Keratinocyte (primary cell): Measurements from ENCODE around the gene BLNK. TPM values are rescaled to one million over a fixed set of nuclear protein-coding genes. Genes with fewer than 3 reads are reported as not detected.

Source experiments
- DNase-seq: peaks from one replicate; pipeline ENCODE4 v3.0.0-alpha.2; 2011; ENCODE audit warnings: low read depth, missing footprints, low spot score
- FAIRE-seq: peaks from 2 replicates; lab custom pipeline; 2011; peaks lifted over from hg19 to GRCh38; lab: Jason Lieb, UNC
- H2AFZ ChIP-seq: 2 replicates; pipeline ENCODE4 v1.6.0; 2012; ENCODE audit warnings: low read length, control low read depth, inconsistent platforms; ENCODE audit not compliant: control insufficient read depth
- H3K27ac ChIP-seq: 2 replicates; pipeline ENCODE4 v1.5.1; 2011; ENCODE audit warnings: low read length; ENCODE audit not compliant: control insufficient read depth, insufficient read depth
- H3K27me3 ChIP-seq: 3 replicates; pipeline ENCODE4 v1.6.0; 2011; ENCODE audit warnings: low read length; ENCODE audit not compliant: control insufficient read depth, insufficient read depth; ENCODE audit errors: extremely low read depth
- H3K36me3 ChIP-seq, 2 experiments: 2 replicates in 1 of 2; 3 replicates in 1 of 2; pipeline ENCODE4 v1.5.1; 2011; ENCODE audit warnings: low read length in 2 of 2, mild to moderate bottlenecking in 1 of 2; ENCODE audit not compliant: control insufficient read depth in 2 of 2, insufficient read depth in 2 of 2; ENCODE audit errors: extremely low read depth in 1 of 2
- H3K4me1 ChIP-seq: 3 replicates; pipeline ENCODE4 v1.5.1; 2011; ENCODE audit warnings: low read length; ENCODE audit not compliant: control insufficient read depth, insufficient read depth; ENCODE audit errors: extremely low read depth
- H3K4me2 ChIP-seq: 3 replicates; pipeline ENCODE4 v1.6.0; 2011; ENCODE audit warnings: low read depth, low read length; ENCODE audit not compliant: control insufficient read depth, insufficient read depth; ENCODE audit errors: extremely low read depth
- H3K4me3 ChIP-seq, 3 experiments: fragments of 200-600 bp in 1 of 3; sonication (generic) in 1 of 3; 2 replicates in 2 of 3; 3 replicates in 1 of 3; pipeline ENCODE4 v1.5.1; 2011 to 2016; ENCODE audit warnings: low read length in 3 of 3, mild to moderate bottlenecking in 3 of 3, control low read depth in 2 of 3, inconsistent platforms in 1 of 3, low read depth in 1 of 3, mixed read lengths in 1 of 3, mixed run types in 1 of 3, moderate library complexity in 1 of 3; ENCODE audit not compliant: control insufficient read depth in 2 of 3, insufficient read depth in 2 of 3; ENCODE audit errors: extremely low read depth in 1 of 3
- H3K79me2 ChIP-seq: 2 replicates; pipeline ENCODE4 v1.6.0; 2012; ENCODE audit warnings: low read length; ENCODE audit not compliant: control insufficient read depth, insufficient read depth
- H3K9ac ChIP-seq: 3 replicates; pipeline ENCODE4 v1.6.0; 2011; ENCODE audit warnings: low read length; ENCODE audit not compliant: control insufficient read depth, insufficient read depth; ENCODE audit errors: extremely low read depth
- H3K9me1 ChIP-seq: 3 replicates; pipeline ENCODE4 v1.6.0; 2011; ENCODE audit warnings: low read length; ENCODE audit not compliant: control insufficient read depth, insufficient read depth; ENCODE audit errors: extremely low read depth
- H3K9me3 ChIP-seq: 2 replicates; pipeline ENCODE4 v1.5.1; 2012; ENCODE audit warnings: low read depth, low read length; ENCODE audit not compliant: control insufficient read depth
- H4K20me1 ChIP-seq: 3 replicates; pipeline ENCODE4 v1.6.0; 2011; ENCODE audit warnings: low read length; ENCODE audit not compliant: control insufficient read depth, insufficient read depth; ENCODE audit errors: extremely low read depth
- EZH2 ChIP-seq: IDR thresholded peaks from one replicate; pipeline ENCODE4 v1.6.1; 2012; ENCODE audit warnings: inconsistent platforms, mild to moderate bottlenecking, low read length, moderate library complexity
- dilution Hi-C: fragments of 300-500 bp; cut with MboI; formaldehyde crosslinking; loops from one replicate; pipeline ENCODE4 v1.7.0; 2020; ENCODE audit warnings: low sequenced_read_pairs; ENCODE audit not compliant: extremely low pct_ligation_motif_present
- polyA plus RNA-seq, 5 experiments: library from polyadenylated mRNA; depleted of rRNA in 3 of 5; stranded (reverse) in 3 of 5; stranded (forward) in 1 of 5; unstranded in 1 of 5; fragments of >200 nt; gene quantifications; 1 replicate in 1 of 5; 2 replicates in 3 of 5; 3 replicates in 1 of 5; pipeline versions ENCODE4 v1.2.1 to v1.2.3, GENCODE V29; 2011 to 2012; ENCODE audit warnings: missing spikeins in 2 of 5, low read depth in 1 of 5, low replicate concordance in 1 of 5
- TF ChIP-seq, protein P1 (sequence below), 3 experiments: IDR thresholded peaks in 1 of 3; conservative IDR thresholded peaks in 1 of 3; optimal IDR thresholded peaks in 1 of 3; 2 replicates in 2 of 3; 3 replicates in 1 of 3; pipeline versions ENCODE3 to v1.5.1; 2011; ENCODE audit warnings: low read length in 3 of 3, mild to moderate bottlenecking in 3 of 3, moderate library complexity in 2 of 3, control low read depth in 1 of 3, inconsistent platforms in 1 of 3; ENCODE audit not compliant: insufficient read depth in 2 of 3; ENCODE audit errors: extremely low read depth in 1 of 3

Gene BLNK
- polyA plus RNA-seq, 1 donor (not counting 4 experiments of a cell fraction or from before 2014, with no cell fraction given), result 2.2 TPM

DNA sequence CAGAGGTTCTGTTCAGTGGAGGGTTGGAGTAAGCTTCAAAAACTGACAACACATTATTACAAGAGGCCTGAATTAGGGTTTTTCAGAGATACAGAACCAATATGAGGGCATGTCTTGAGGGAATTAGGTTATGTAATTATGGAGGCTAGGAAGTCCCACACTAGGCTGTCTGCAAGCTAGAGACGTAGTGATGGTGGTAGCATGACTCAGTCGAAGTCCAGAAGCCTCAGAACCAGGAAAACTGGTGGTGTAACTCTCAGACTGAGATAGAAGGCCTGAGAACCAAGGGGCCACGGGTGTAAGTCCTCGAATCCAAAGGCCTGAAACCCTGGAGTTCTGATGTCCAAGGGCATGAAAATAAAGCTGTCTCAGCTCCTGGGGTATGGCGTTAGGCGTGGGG is 105.6 kb downstream of the BLNK start:
- Histone ChIP-seq H4K20me1 (no peaks in the 10 kb centered on the region), H3K27ac (no peak overlapping the region), H3K4me1 (no peaks in the 10 kb centered on the region), H3K9ac (no peak overlapping the region), H3K36me3 (no peaks in the 10 kb centered on the region), H3K9me3 (no peaks in the 10 kb centered on the region), H2AFZ (no peak overlapping the region), H3K4me3 (no peak overlapping the region), H3K79me2 (no peaks in the 10 kb centered on the region), H3K4me2 (no peak overlapping the region), H3K9me1 (no peaks in the 10 kb centered on the region), H3K27me3 (no peaks in the 10 kb centered on the region)
- FAIRE-seq, result no peak
- DNase-seq, result no peak
- dilution Hi-C loops, result no loop called here
- TF ChIP-seq, protein P1, sequence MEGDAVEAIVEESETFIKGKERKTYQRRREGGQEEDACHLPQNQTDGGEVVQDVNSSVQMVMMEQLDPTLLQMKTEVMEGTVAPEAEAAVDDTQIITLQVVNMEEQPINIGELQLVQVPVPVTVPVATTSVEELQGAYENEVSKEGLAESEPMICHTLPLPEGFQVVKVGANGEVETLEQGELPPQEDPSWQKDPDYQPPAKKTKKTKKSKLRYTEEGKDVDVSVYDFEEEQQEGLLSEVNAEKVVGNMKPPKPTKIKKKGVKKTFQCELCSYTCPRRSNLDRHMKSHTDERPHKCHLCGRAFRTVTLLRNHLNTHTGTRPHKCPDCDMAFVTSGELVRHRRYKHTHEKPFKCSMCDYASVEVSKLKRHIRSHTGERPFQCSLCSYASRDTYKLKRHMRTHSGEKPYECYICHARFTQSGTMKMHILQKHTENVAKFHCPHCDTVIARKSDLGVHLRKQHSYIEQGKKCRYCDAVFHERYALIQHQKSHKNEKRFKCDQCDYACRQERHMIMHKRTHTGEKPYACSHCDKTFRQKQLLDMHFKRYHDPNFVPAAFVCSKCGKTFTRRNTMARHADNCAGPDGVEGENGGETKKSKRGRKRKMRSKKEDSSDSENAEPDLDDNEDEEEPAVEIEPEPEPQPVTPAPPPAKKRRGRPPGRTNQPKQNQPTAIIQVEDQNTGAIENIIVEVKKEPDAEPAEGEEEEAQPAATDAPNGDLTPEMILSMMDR (optimal IDR thresholded peaks at IDR 0.05 in 1 of 3, IDR thresholded peaks at IDR 0.05 in 1 of 3, conservative IDR thresholded peaks at IDR 0.05 in 1 of 3; ENCODE audit: extremely low read depth in 1 of 3, insufficient read depth in 2 of 3, low read length in 3 of 3), result no peak
- no peak for TF ChIP-seq EZH2

DNA sequence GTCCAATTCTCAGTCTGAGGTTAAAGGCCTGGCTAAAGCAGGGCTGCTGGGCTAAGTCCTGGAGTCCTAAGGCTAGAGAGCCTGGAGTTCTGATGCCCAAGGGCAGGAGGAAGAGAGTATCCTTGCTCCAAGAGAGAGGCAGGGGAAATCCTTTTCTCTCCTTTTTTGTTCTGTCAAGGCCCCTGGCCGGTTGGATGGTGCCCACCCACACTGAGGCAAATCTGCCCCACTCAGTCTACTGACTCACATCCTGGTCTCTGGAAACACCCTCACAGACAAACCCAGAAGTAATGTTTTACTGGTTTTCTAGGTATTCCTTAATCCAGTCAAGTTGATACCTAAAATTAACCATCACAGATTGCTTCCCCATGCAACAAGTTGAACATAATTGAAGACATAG is 118.3 kb downstream of the BLNK start:
- Histone ChIP-seq H3K9me1 (no peaks in the 10 kb centered on the region), H2AFZ (no peak overlapping the region), H4K20me1 (no peaks in the 10 kb centered on the region), H3K27ac (no peak overlapping the region), H3K27me3 (no peaks in the 10 kb centered on the region), H3K4me3 (no peak overlapping the region), H3K36me3 (peaks cover 12 to 14% of the 10 kb centered on the region in 2 experiments), H3K9ac (no peak overlapping the region), H3K79me2 (no peaks in the 10 kb centered on the region), H3K4me2 (no peak overlapping the region), H3K4me1 (peaks cover 2% of the 10 kb centered on the region), H3K9me3 (no peaks in the 10 kb centered on the region)
- no peak for FAIRE-seq
- dilution Hi-C loops, result no loop called here
- TF ChIP-seq EZH2, result no peak
- TF ChIP-seq, protein P1 (optimal IDR thresholded peaks at IDR 0.05 in 1 of 3, IDR thresholded peaks at IDR 0.05 in 1 of 3, conservative IDR thresholded peaks at IDR 0.05 in 1 of 3; ENCODE audit: extremely low read depth in 1 of 3, insufficient read depth in 2 of 3, low read length in 3 of 3), result no peak
- DNase-seq, result no peak
